H1 (cell line): ENCODE measurements around the gene RFXANK. TPM values are rescaled to one million over a fixed set of nuclear protein-coding genes. Genes with fewer than 3 reads are reported as not detected.

Source experiments
- CTCF ChIA-PET: fragments of 300-600 bp; sonication (Branson Sonifier 250); formaldehyde crosslinking; loops from one replicate; lab custom pipeline; 2021; ENCODE audit not compliant: partially characterized antibody; lab: Charles Lee
- POLR2A ChIA-PET: fragments of 300-600 bp; sonication (Branson Sonifier 250); formaldehyde crosslinking; loops from one replicate; lab custom pipeline; 2021; ENCODE audit warnings: inconsistent platforms; ENCODE audit not compliant: partially characterized antibody; lab: Charles Lee
- DNase-seq, 2 experiments: peaks; one replicate each; pipeline versions ENCODE4 v3.0.0 to v3.0.0-alpha.2; 2010 to 2022; ENCODE audit warnings: low spot score in 2 of 2, low read depth in 1 of 2, mixed read lengths in 1 of 2
- FAIRE-seq: peaks from 2 replicates; lab custom pipeline; 2011; peaks lifted over from hg19 to GRCh38; lab: Jason Lieb, UNC
- H2AFZ ChIP-seq: 2 replicates; pipeline ENCODE4 v1.8.1; 2012; ENCODE audit warnings: low read length, inconsistent platforms
- H2AK5ac ChIP-seq: 2 replicates; pipeline ENCODE4 v1.6.1; 2013; ENCODE audit warnings: low read depth, low read length
- H2BK120ac ChIP-seq: replicated peaks from 2 replicates; pipeline ENCODE3; 2013; ENCODE audit warnings: low read depth, low read length, inconsistent platforms
- H2BK12ac ChIP-seq: 2 replicates; pipeline ENCODE4 v1.6.1; 2013; ENCODE audit warnings: low read depth, low read length
- H2BK15ac ChIP-seq: 2 replicates; pipeline ENCODE4 v1.6.1; 2013; ENCODE audit warnings: low read length
- H2BK20ac ChIP-seq: 2 replicates; pipeline ENCODE4 v1.6.1; 2013; ENCODE audit warnings: low read length
- H2BK5ac ChIP-seq: 2 replicates; pipeline ENCODE4 v1.6.1; 2013; ENCODE audit warnings: low read depth, low read length
- H3K14ac ChIP-seq: 2 replicates; pipeline ENCODE4 v1.6.1; 2013; ENCODE audit warnings: inconsistent platforms; ENCODE audit not compliant: insufficient read length
- H3K18ac ChIP-seq: 2 replicates; pipeline ENCODE4 v1.6.1; 2013; ENCODE audit warnings: low read length; ENCODE audit errors: extremely low read depth
- H3K23ac ChIP-seq: 2 replicates; pipeline ENCODE4 v1.6.1; 2013; ENCODE audit warnings: inconsistent platforms; ENCODE audit not compliant: insufficient read length
- H3K23me2 ChIP-seq: 2 replicates; pipeline ENCODE4 v1.6.1; 2013; ENCODE audit warnings: low read depth, low read length
- H3K27ac ChIP-seq: 2 replicates; pipeline ENCODE4 v1.6.1; 2011; ENCODE audit warnings: low read depth, low read length, inconsistent platforms
- H3K27me3 ChIP-seq, 4 experiments: replicated peaks in 1 of 4; 1 replicate in 1 of 4; 2 replicates in 3 of 4; pipeline versions ENCODE4 v1.6.1 to v1.8.1; 2011 to 2013; ENCODE audit warnings: low read length in 3 of 4, mild to moderate bottlenecking in 3 of 4, inconsistent platforms in 2 of 4, mixed read lengths in 2 of 4, moderate library complexity in 1 of 4; ENCODE audit not compliant: control insufficient read depth in 3 of 4, insufficient read depth in 3 of 4; ENCODE audit errors: extremely low read depth in 1 of 4
- H3K36me3 ChIP-seq, 4 experiments: 2 replicates each; pipeline versions ENCODE4 v1.6.1 to v1.8.1; 2011 to 2013; ENCODE audit warnings: mild to moderate bottlenecking in 4 of 4, low read length in 3 of 4, moderate library complexity in 2 of 4, control low read depth in 1 of 4, inconsistent platforms in 1 of 4; ENCODE audit not compliant: insufficient read depth in 4 of 4, control insufficient read depth in 2 of 4
- H3K4ac ChIP-seq: replicated peaks from 2 replicates; pipeline ENCODE3; 2013; ENCODE audit warnings: low read length, low read depth, mixed read lengths, inconsistent platforms; ENCODE audit not compliant: insufficient read length
- H3K4me1 ChIP-seq, 4 experiments: replicated peaks in 1 of 4; 1 replicate in 1 of 4; 2 replicates in 3 of 4; pipeline versions ENCODE4 v1.6.1 to v1.8.1; 2011 to 2013; ENCODE audit warnings: low read length in 3 of 4, inconsistent platforms in 2 of 4, mixed read lengths in 1 of 4; ENCODE audit not compliant: insufficient read depth in 4 of 4, control insufficient read depth in 3 of 4
- H3K4me2 ChIP-seq, 2 experiments: 2 replicates each; pipeline versions ENCODE4 v1.6.1 to v1.8.1; 2011 to 2013; ENCODE audit warnings: low read depth in 2 of 2, low read length in 2 of 2, control low read depth in 1 of 2, inconsistent platforms in 1 of 2, mild to moderate bottlenecking in 1 of 2; ENCODE audit not compliant: insufficient read depth in 1 of 2
- H3K4me3 ChIP-seq, 4 experiments: fragments of 200-600, 300-600 bp in 1 of 4; sonication (generic), shearing (Covaris generic), sonication (Bioruptor Twin) in 1 of 4; 2 replicates each; pipeline versions ENCODE4 v1.5.1 to v1.8.1; 2011 to 2016; ENCODE audit warnings: low read length in 4 of 4, low read depth in 3 of 4, control low read depth in 2 of 4, inconsistent platforms in 2 of 4, mild to moderate bottlenecking in 2 of 4, mixed read lengths in 1 of 4, moderate library complexity in 1 of 4; ENCODE audit not compliant: insufficient read depth in 2 of 4; ENCODE audit errors: extremely low read depth in 1 of 4
- H3K56ac ChIP-seq: replicated peaks from 2 replicates; pipeline ENCODE3; 2013; ENCODE audit warnings: low read depth, mild to moderate bottlenecking, mixed read lengths, low read length, inconsistent platforms; ENCODE audit not compliant: insufficient read length
- H3K79me1 ChIP-seq: 2 replicates; pipeline ENCODE4 v1.6.1; 2013; ENCODE audit warnings: low read depth, low read length, control low read depth
- H3K79me2 ChIP-seq, 2 experiments: 2 replicates each; pipeline versions ENCODE4 v1.6.1 to v1.8.1; 2012 to 2013; ENCODE audit warnings: low read length in 2 of 2, mild to moderate bottlenecking in 2 of 2, inconsistent platforms in 1 of 2; ENCODE audit not compliant: insufficient read depth in 2 of 2, control insufficient read depth in 1 of 2
- H3K9ac ChIP-seq, 4 experiments: replicated peaks in 1 of 4; 1 replicate in 1 of 4; 2 replicates in 3 of 4; pipeline versions ENCODE4 v1.6.1 to v1.8.1; 2011 to 2013; ENCODE audit warnings: low read depth in 3 of 4, low read length in 3 of 4, control low read depth in 2 of 4, mild to moderate bottlenecking in 2 of 4, moderate library complexity in 2 of 4, inconsistent platforms in 1 of 4; ENCODE audit errors: extremely low read depth in 1 of 4
- H3K9me3 ChIP-seq, 2 experiments: 2 replicates each; pipeline versions ENCODE4 v1.6.1 to v1.8.1; 2012 to 2013; ENCODE audit warnings: mild to moderate bottlenecking in 2 of 2, moderate library complexity in 2 of 2, control low read depth in 1 of 2, inconsistent platforms in 1 of 2, low read depth in 1 of 2, low read length in 1 of 2, mixed read lengths in 1 of 2; ENCODE audit not compliant: insufficient read depth in 2 of 2
- H4K20me1 ChIP-seq, 2 experiments: replicated peaks in 1 of 2; 2 replicates each; pipeline versions ENCODE3 to v1.8.1; 2011 to 2013; ENCODE audit warnings: inconsistent platforms in 2 of 2, low read length in 2 of 2, mild to moderate bottlenecking in 1 of 2; ENCODE audit not compliant: insufficient read depth in 2 of 2, control insufficient read depth in 1 of 2
- H4K5ac ChIP-seq: 2 replicates; pipeline ENCODE4 v1.6.1; 2013; ENCODE audit warnings: low read length, low read depth, mixed read lengths, inconsistent platforms; ENCODE audit not compliant: insufficient read length
- H4K8ac ChIP-seq: 2 replicates; pipeline ENCODE4 v1.8.0; 2013; ENCODE audit warnings: mild to moderate bottlenecking, moderate library complexity, low read length, inconsistent platforms; ENCODE audit not compliant: insufficient read depth; ENCODE audit errors: extremely low read depth
- H4K91ac ChIP-seq: replicated peaks from 2 replicates; pipeline ENCODE3; 2013; ENCODE audit warnings: low read length, mixed read lengths, inconsistent platforms; ENCODE audit not compliant: insufficient read length
- ASH2L ChIP-seq: fragments of 200-600, 300-600 bp; sonication (generic); IDR thresholded peaks from one replicate; pipeline ENCODE4 v1.7.1; 2017; ENCODE audit warnings: low read length
- BCL11A ChIP-seq, 2 experiments: IDR thresholded peaks; one replicate each; pipeline ENCODE4 v1.6.1; 2011; ENCODE audit warnings: low read depth in 2 of 2, low read length in 2 of 2, mild to moderate bottlenecking in 2 of 2
- CHD2 ChIP-seq: IDR thresholded peaks from 2 replicates; pipeline ENCODE4 v1.6.1; 2012; ENCODE audit warnings: low read length, improper control_type of control experiment
- KDM4A ChIP-seq: IDR thresholded peaks from one replicate; pipeline ENCODE4 v1.7.1; 2012; ENCODE audit warnings: low read depth, mild to moderate bottlenecking, moderate library complexity, low read length, inconsistent platforms; ENCODE audit not compliant: severe bottlenecking
- MAFK ChIP-seq: IDR thresholded peaks from 2 replicates; pipeline ENCODE4 v1.6.1; 2012; ENCODE audit warnings: low read depth, mild to moderate bottlenecking, improper control_type of control experiment, low read length
- NRF1 ChIP-seq: IDR thresholded peaks from 2 replicates; pipeline ENCODE4 v1.6.1; 2011; ENCODE audit warnings: mild to moderate bottlenecking, low read depth, low read length, improper control_type of control experiment
- RBBP5 ChIP-seq: IDR thresholded peaks from 2 replicates; pipeline ENCODE4 v1.7.1; 2012; ENCODE audit warnings: low read depth, mild to moderate bottlenecking, inconsistent platforms, low read length, moderate library complexity, borderline replicate concordance
- TBP ChIP-seq: IDR thresholded peaks from 2 replicates; pipeline ENCODE4 v1.6.1; 2011; ENCODE audit warnings: low read depth, low read length, improper control_type of control experiment
- WGBS, 2 experiments: shearing (Covaris generic) in 1 of 2; methylation state at CpG; one replicate each; pipeline versions ENCODE4 v1.1.6 to v1.1.7; 2013 to 2015; ENCODE audit warnings: low lambda C conversion rate in 2 of 2, mixed read lengths in 2 of 2, inconsistent platforms in 1 of 2, low coverage in 1 of 2, missing lambda C conversion rate in 1 of 2; ENCODE audit not compliant: insufficient replicate concordance in 2 of 2, insufficient coverage in 1 of 2, insufficient read length in 1 of 2; ENCODE audit errors: extremely low coverage in 1 of 2, missing lambda C conversion rate in 1 of 2; 5-methylcytosine and 5-hydroxymethylcytosine counted together
- polyA plus RNA-seq, 7 experiments: library from polyadenylated mRNA; depleted of rRNA in 3 of 7; stranded (reverse) in 5 of 7; unstranded in 2 of 7; fragments of >200 nt in 5 of 7; fragments of 200-250 nt in 2 of 7; gene quantifications; 1 replicate in 5 of 7; 2 replicates in 1 of 7; 4 replicates in 1 of 7; pipeline versions ENCODE4 v1.2.1 to v1.2.3, GENCODE V29; 2011 to 2013; ENCODE audit warnings: missing spikeins in 2 of 7, mixed read lengths in 2 of 7
- total RNA-seq: library from RNA; stranded (reverse); fragmentation: NEBNext Ultra II Directional; extraction: Animal tissue kit (Norgen Biotek cat#: 25700); gene quantifications from 2 replicates; pipeline ENCODE4 v1.2.1, GENCODE V29; 2021

Gene RFXANK
- total and polyA plus RNA-seq, 2 of the 8 experiments (the other 6 are each of a cell fraction or from before 2014, with no cell fraction given): 72.9 to 87.5 TPM

- TF ChIP-seq RBBP5 (no peak), TBP (no peak), BCL11A (IDR thresholded peaks at IDR 0.05; ENCODE audit: low read depth in 2 of 2, low read length in 2 of 2) (no peak), NRF1 (no peak), MAFK (no peak), KDM4A (no peak), ASH2L (no peak), CHD2 (no peak)
- FAIRE-seq (no peak), DNase-seq (no peak)
- Histone ChIP-seq H4K20me1 (no peaks in the 10 kb centered on the region), H3K36me3 (no peaks in the 10 kb centered on the region), H3K79me1 (no peaks in the 10 kb centered on the region), H2BK5ac (no peak overlapping the region), H4K5ac (no peak overlapping the region), H4K8ac (no peak overlapping the region), H2BK20ac (no peak overlapping the region), H3K56ac (no peak overlapping the region), H3K23me2 (0 out of 2 replicates have a peak, but pooled peaks cover 2% of the 10 kb centered on the region), H3K9me3 (no peaks in the 10 kb centered on the region), H3K9ac (no peak overlapping the region; a peak in 1 of 7 replicates), H3K18ac (no peak overlapping the region), H2BK12ac (no peak overlapping the region), H3K79me2 (no peaks in the 10 kb centered on the region), H3K27ac (no peak overlapping the region), H3K27me3 (peaks cover 0 to 6% (median 2%) of the 10 kb centered on the region in 4 experiments; a peak in 4 of 7 replicates), H3K4me1 (no peaks in the 10 kb centered on the region), H3K4me3 (no peak overlapping the region), H3K4me2 (no peak overlapping the region), H3K4ac (no peak overlapping the region), H2BK120ac (no peak overlapping the region), H2AK5ac (no peak overlapping the region), H3K14ac (no peak overlapping the region), H2AFZ (no peak overlapping the region), H2BK15ac (no peak overlapping the region), H4K91ac (no peak overlapping the region), H3K23ac (no peak overlapping the region)
- 86% methylated on average over 5 of the region's 5 CpGs; no CpG with 5 or more reads in 1 of the 2 experiments for WGBS, 2 experiments
- ChIA-PET CTCF (interaction anchor here (1.1 to 1.7 kb wide), 2 partner anchors 22 to 32 kb away, joined by 4 read pairs; no protein-coding TSS in a partner anchor), POLR2A (interaction anchor here (0.6 to 1.5 kb wide), 3 partner anchors 9 to 76 kb away, joined by 3 to 4 read pairs (median 3); a partner anchor contains a TSS)
These were observed 58.2 kb downstream of the RFXANK start for GRCh38 chr19:19250196-19250801.
